PC-9 (cell line): ENCODE measurements around the gene OR4C5. TPM values are rescaled to one million over a fixed set of nuclear protein-coding genes. Genes with fewer than 3 reads are reported as not detected.
"Not testable (repeated sequence)": the region's sequence is repeated elsewhere in the genome, so short reads cannot be mapped to it uniquely, and the experiment has no call there.

Experiments
- BruUV-seq: library from RNA; stranded (reverse); fragments of 400-500 nt; replicated peaks from 2 replicates; lab custom pipeline; 2021; lab: Mats Ljungman, UMichigan
- CTCF ChIA-PET: fragments of 300-600 bp; sonication (Branson Sonifier 250); formaldehyde crosslinking; loops from one replicate; lab custom pipeline; 2022; ENCODE audit warnings: antibody characterized with exemption; lab: Charles Lee
- POLR2A ChIA-PET: fragments of 300-600 bp; sonication (Branson Sonifier 250); formaldehyde crosslinking; loops from one replicate; lab custom pipeline; 2022; ENCODE audit warnings: antibody characterized with exemption; ENCODE audit not compliant: unreplicated experiment; lab: Charles Lee
- DNase-seq, 2 experiments: peaks; one replicate each; pipeline versions ENCODE4 v3.0.0 to v3.0.0-alpha.2; 2015 to 2022; ENCODE audit warnings: mixed read lengths in 1 of 2
- H2AFZ ChIP-seq: fragments of 200-600 bp; sonication (generic); 2 replicates; pipeline ENCODE4 v1.8.1; 2017; ENCODE audit warnings: antibody characterized with exemption
- H3F3A ChIP-seq: fragments of 200-600 bp; sonication (generic); 2 replicates; pipeline ENCODE4 v1.8.1; 2017; ENCODE audit warnings: antibody characterized with exemption, mild to moderate bottlenecking, low read depth; ENCODE audit not compliant: insufficient read depth
- H3K27ac ChIP-seq: fragments of 200-600 bp; sonication (generic); 2 replicates; pipeline ENCODE4 v1.6.1; 2016; ENCODE audit warnings: mixed run types
- H3K27me3 ChIP-seq: fragments of 200-600 bp; sonication (generic); 2 replicates; pipeline ENCODE4 v1.6.1; 2016; ENCODE audit warnings: low read depth, mixed run types; ENCODE audit not compliant: insufficient read depth
- H3K36me3 ChIP-seq: fragments of 200-600 bp; sonication (generic); 2 replicates; pipeline ENCODE4 v1.6.1; 2016; ENCODE audit warnings: low read depth, mixed run types
- H3K4me1 ChIP-seq: fragments of 200-600 bp; sonication (generic); replicated peaks from 2 replicates; pipeline ENCODE4 v1.6.1; 2016; ENCODE audit warnings: mixed run types; ENCODE audit not compliant: insufficient read depth
- H3K4me2 ChIP-seq: fragments of 200-600 bp; sonication (generic); 2 replicates; pipeline ENCODE4 v1.6.1; 2017; ENCODE audit warnings: mixed run types
- H3K4me3 ChIP-seq: fragments of 200-600 bp; sonication (generic); 2 replicates; pipeline ENCODE4 v1.6.1; 2016; ENCODE audit warnings: mixed run types
- H3K79me2 ChIP-seq: fragments of 200-600 bp; sonication (generic); 2 replicates; pipeline ENCODE4 v1.6.1; 2017; ENCODE audit warnings: low read depth, mixed run types
- H3K9me2 ChIP-seq: fragments of 200-600 bp; sonication (generic); 2 replicates; pipeline ENCODE4 v1.8.1; 2017; ENCODE audit warnings: mild to moderate bottlenecking; ENCODE audit not compliant: insufficient read depth
- H3K9me3 ChIP-seq: fragments of 200-600 bp; sonication (generic); 2 replicates; pipeline ENCODE4 v1.8.1; 2016; ENCODE audit warnings: low read depth; ENCODE audit not compliant: insufficient read depth
- H4K20me1 ChIP-seq: fragments of 200-600 bp; sonication (generic); 2 replicates; pipeline ENCODE4 v1.8.1; 2017; ENCODE audit not compliant: insufficient read depth
- EZH2 ChIP-seq: fragments of 200-600 bp; sonication (generic); IDR thresholded peaks from 2 replicates; pipeline ENCODE4 v1.8.0; 2017; ENCODE audit warnings: antibody characterized with exemption, low read depth
- intact Hi-C: fragments of 100-400 bp; cut with micrococcal nuclease; formaldehyde crosslinking; loops from one replicate; pipeline ENCODE4 v1.10.0; 2022; ENCODE audit not compliant: unreplicated experiment
- total RNA-seq: library from RNA; stranded (reverse); gene quantifications from 2 replicates; pipeline ENCODE4 v1.2.3, GENCODE V29; 2021
- TF ChIP-seq, protein P1 (sequence below): fragments of 200-600 bp; sonication (generic); conservative IDR thresholded peaks from 2 replicates; pipeline ENCODE4 v1.6.1; 2017; ENCODE audit warnings: mixed run types, antibody characterized with exemption, mild to moderate bottlenecking, moderate library complexity

Gene OR4C5
- total RNA-seq, 1 experiment from 2014 or later: not detected

DNA sequence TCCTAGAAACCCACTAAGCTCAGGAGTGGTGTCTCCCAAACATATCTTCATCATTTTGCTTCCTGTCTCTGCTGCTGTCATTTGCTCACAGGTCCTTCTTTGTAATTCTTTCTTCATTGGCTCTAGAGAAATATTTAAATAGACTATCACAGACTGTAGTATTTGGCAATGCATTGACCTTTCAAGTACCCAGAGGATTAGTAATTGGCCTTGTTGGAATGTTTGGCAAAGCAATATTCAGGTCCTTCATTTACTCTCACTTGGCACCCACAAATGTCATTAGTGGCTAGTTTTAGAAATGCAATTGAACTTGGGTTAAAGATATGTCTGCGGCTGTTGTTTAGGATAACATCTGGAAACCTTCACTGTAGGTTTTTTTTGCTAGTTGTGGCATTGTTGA lies 11.6 kb downstream of the OR4C5 start:
- CTCF ChIA-PET: no interaction called here
- no peak overlapping the region for H2AFZ ChIP-seq
- no peaks in the 10 kb centered on the region for H3F3A ChIP-seq
- H3K27ac ChIP-seq: no peak overlapping the region
- no peaks in the 10 kb centered on the region for H3K79me2 ChIP-seq
- H3K4me3 ChIP-seq: no peak overlapping the region
- intact Hi-C loops: no loop called here
- H3K9me3 ChIP-seq: no peaks in the 10 kb centered on the region
- DNase-seq: no peak
- no peak overlapping the region for H3K4me2 ChIP-seq
- H3K27me3 ChIP-seq: no peaks in the 10 kb centered on the region
- no peaks in the 10 kb centered on the region for H3K9me2 ChIP-seq
- no TSS peak for BruUV-seq
- no peak for TF ChIP-seq EZH2
- TF ChIP-seq, protein P1, sequence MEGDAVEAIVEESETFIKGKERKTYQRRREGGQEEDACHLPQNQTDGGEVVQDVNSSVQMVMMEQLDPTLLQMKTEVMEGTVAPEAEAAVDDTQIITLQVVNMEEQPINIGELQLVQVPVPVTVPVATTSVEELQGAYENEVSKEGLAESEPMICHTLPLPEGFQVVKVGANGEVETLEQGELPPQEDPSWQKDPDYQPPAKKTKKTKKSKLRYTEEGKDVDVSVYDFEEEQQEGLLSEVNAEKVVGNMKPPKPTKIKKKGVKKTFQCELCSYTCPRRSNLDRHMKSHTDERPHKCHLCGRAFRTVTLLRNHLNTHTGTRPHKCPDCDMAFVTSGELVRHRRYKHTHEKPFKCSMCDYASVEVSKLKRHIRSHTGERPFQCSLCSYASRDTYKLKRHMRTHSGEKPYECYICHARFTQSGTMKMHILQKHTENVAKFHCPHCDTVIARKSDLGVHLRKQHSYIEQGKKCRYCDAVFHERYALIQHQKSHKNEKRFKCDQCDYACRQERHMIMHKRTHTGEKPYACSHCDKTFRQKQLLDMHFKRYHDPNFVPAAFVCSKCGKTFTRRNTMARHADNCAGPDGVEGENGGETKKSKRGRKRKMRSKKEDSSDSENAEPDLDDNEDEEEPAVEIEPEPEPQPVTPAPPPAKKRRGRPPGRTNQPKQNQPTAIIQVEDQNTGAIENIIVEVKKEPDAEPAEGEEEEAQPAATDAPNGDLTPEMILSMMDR: no peak
- POLR2A ChIA-PET: no interaction called here
- H3K36me3 ChIP-seq: no peaks in the 10 kb centered on the region
- no peaks in the 10 kb centered on the region for H3K4me1 ChIP-seq
- no peaks in the 10 kb centered on the region for H4K20me1 ChIP-seq

GRCh38 chr11:48354013-48354412 lies 12.3 kb downstream of the OR4C5 start:
- no peak overlapping the region for H3K4me2 ChIP-seq
- H3K27me3 ChIP-seq: no peaks in the 10 kb centered on the region
- BruUV-seq: no TSS peak
- POLR2A ChIA-PET: no interaction called here
- no peaks in the 10 kb centered on the region for H4K20me1 ChIP-seq
- no peak for DNase-seq
- H3K4me3 ChIP-seq: no peak overlapping the region
- H3K9me2 ChIP-seq: no peaks in the 10 kb centered on the region
- no peak overlapping the region for H3K27ac ChIP-seq
- CTCF ChIA-PET: no interaction called here
- TF ChIP-seq, protein P1: no peak
- no peak for TF ChIP-seq EZH2
- no peaks in the 10 kb centered on the region for H3K4me1 ChIP-seq
- H2AFZ ChIP-seq: no peak overlapping the region
- H3K79me2 ChIP-seq: no peaks in the 10 kb centered on the region
- intact Hi-C loops: no loop called here
- no peaks in the 10 kb centered on the region for H3F3A ChIP-seq
- H3K9me3 ChIP-seq: no peaks in the 10 kb centered on the region
- H3K36me3 ChIP-seq: no peaks in the 10 kb centered on the region

DNA sequence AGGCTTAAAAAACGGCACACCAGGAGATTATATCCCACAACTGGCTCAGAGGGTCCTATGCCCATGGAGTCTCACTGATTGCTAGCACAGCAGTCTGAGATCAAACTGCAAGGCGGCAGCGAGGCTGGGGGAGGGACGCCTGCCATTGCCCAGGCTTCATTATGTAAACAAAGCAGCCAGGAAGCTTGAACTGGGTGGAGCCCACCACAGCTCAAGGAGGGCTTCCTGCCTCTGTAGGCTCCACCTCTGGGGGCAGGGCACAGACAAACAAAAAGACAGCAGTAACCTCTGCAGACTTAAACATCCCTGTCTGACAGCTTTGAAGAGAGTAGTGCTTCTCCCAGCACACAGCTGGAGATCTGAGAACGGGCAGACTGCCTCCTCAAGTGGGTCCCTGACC lies 20.0 kb downstream of the OR4C5 start:
- CTCF ChIA-PET, H3K4me1 ChIP-seq, H4K20me1 ChIP-seq, H3F3A ChIP-seq, BruUV-seq, H3K27me3 ChIP-seq, H3K36me3 ChIP-seq, H3K4me2 ChIP-seq, H2AFZ ChIP-seq, H3K79me2 ChIP-seq, intact Hi-C loops, DNase-seq, POLR2A ChIA-PET, H3K4me3 ChIP-seq, H3K9me2 ChIP-seq, H3K27ac ChIP-seq, H3K9me3 ChIP-seq: not testable (repeated sequence)

- DNase-seq, POLR2A ChIA-PET, H3F3A ChIP-seq, BruUV-seq, H2AFZ ChIP-seq, H3K36me3 ChIP-seq, H3K9me2 ChIP-seq, H3K9me3 ChIP-seq, H3K27me3 ChIP-seq, H3K4me2 ChIP-seq, intact Hi-C loops, H3K4me3 ChIP-seq, H4K20me1 ChIP-seq, H3K27ac ChIP-seq, H3K79me2 ChIP-seq, H3K4me1 ChIP-seq, CTCF ChIA-PET: not testable (repeated sequence)
These were observed 23.8 kb downstream of the OR4C5 start for GRCh38 chr11:48342505-48342904.
